ENCODE measurements around the gene ZNF827. TPM values are rescaled to one million over a fixed set of nuclear protein-coding genes. Genes with fewer than 3 reads are reported as not detected.

The ZNF827 gene
- total RNA-seq, 1 donor, result 16.3 TPM

DNA sequence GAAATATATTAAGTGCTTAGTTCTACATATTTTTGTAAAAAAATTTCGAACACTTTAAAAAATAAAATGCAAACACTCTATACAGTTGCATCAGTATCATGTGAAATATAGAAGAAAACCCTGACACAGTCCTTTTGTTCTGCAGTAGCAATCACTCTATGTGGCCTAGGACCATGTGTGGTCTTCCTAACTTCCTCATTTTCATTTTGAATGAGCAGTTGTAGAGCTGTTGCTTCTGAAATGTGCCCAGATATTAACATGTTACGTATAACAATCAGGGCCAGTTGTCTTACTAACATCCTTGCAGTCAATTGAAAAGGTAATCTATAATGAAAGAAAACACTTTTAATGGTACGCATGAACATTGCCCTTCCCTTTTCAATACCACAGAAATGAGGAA is 107.9 kb downstream of the ZNF827 start:
- H3K27ac ChIP-seq (ENCODE audit: low read depth, low read length), result no peak overlapping the region
- no peaks in the 10 kb centered on the region for H3K9me3 ChIP-seq (ENCODE audit: low read depth, low read length)
- H3K36me3 ChIP-seq (ENCODE audit: insufficient read depth, low read length), result no peaks in the 10 kb centered on the region
- TF ChIP-seq, protein P1, sequence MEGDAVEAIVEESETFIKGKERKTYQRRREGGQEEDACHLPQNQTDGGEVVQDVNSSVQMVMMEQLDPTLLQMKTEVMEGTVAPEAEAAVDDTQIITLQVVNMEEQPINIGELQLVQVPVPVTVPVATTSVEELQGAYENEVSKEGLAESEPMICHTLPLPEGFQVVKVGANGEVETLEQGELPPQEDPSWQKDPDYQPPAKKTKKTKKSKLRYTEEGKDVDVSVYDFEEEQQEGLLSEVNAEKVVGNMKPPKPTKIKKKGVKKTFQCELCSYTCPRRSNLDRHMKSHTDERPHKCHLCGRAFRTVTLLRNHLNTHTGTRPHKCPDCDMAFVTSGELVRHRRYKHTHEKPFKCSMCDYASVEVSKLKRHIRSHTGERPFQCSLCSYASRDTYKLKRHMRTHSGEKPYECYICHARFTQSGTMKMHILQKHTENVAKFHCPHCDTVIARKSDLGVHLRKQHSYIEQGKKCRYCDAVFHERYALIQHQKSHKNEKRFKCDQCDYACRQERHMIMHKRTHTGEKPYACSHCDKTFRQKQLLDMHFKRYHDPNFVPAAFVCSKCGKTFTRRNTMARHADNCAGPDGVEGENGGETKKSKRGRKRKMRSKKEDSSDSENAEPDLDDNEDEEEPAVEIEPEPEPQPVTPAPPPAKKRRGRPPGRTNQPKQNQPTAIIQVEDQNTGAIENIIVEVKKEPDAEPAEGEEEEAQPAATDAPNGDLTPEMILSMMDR (IDR thresholded peaks at IDR 0.05; ENCODE audit: extremely low read depth, low read depth, low read length), result no peak
- H3K27me3 ChIP-seq (ENCODE audit: insufficient read depth, low read length), result no peaks in the 10 kb centered on the region
- peaks cover 7% of the 10 kb centered on the region for H3K4me1 ChIP-seq (ENCODE audit: insufficient read depth, low read length)
- no peaks in the 10 kb centered on the region for H4K20me1 ChIP-seq (ENCODE audit: insufficient read depth, low read length)
- H3K79me2 ChIP-seq (ENCODE audit: insufficient read depth, low read length), result no peaks in the 10 kb centered on the region
- no peak for DNase-seq (ENCODE audit: insufficient read length, low spot score, missing footprints)
- H3K4me3 ChIP-seq (ENCODE audit: insufficient read depth, low read length), result no peak overlapping the region
- no peak overlapping the region for H3K4me2 ChIP-seq (ENCODE audit: insufficient read depth, low read length)
- no peak overlapping the region for H2AFZ ChIP-seq (ENCODE audit: low read length)

DNA sequence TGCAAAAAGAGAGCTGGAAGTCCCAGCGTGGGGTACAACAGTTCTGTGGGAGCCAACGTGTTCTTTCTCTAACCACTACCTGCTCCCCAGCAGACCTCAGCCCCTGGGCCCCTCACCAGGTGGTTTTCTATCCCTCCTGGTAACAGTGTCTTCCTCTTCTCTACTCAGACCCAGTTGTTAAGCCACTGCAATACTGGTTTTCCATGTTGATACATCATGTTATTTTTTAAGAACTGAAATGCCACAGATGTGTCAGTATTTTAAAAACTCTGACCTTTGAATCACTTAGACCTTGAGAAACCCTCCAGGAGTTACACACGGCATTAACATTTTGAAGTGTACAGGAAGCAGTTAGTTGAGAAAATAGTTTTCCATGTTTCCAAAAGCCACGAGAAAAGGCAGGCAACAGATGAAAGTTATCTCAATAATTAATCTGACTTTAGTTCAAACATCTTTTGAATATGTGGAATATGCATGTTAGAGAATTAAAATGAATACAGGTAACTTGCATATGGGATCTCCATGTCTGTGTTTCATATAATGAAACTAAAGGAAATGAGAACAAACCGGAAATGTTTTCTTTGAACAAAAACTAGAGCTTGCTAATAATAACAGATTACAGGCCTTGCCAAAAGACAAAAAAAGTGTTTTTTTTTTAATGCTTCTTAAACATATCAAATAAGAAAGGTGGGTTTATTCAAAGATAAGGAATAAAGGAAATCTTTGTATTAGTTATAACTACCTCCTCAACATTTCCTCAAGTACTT is 108.8 kb downstream of the ZNF827 start:
- Histone ChIP-seq H3K27me3 (ENCODE audit: insufficient read depth, low read length) (no peaks in the 10 kb centered on the region), H4K20me1 (ENCODE audit: insufficient read depth, low read length) (no peaks in the 10 kb centered on the region), H2AFZ (ENCODE audit: low read length) (no peak overlapping the region), H3K4me1 (ENCODE audit: insufficient read depth, low read length) (peaks cover 7% of the 10 kb centered on the region), H3K79me2 (ENCODE audit: insufficient read depth, low read length) (no peaks in the 10 kb centered on the region), H3K27ac (ENCODE audit: low read depth, low read length) (no peak overlapping the region), H3K9me3 (ENCODE audit: low read depth, low read length) (no peaks in the 10 kb centered on the region), H3K4me2 (ENCODE audit: insufficient read depth, low read length) (peak overlapping the region; percentile 2), H3K36me3 (ENCODE audit: insufficient read depth, low read length) (peaks cover 5% of the 10 kb centered on the region), H3K4me3 (ENCODE audit: insufficient read depth, low read length) (no peak overlapping the region)
- TF ChIP-seq, protein P1 (IDR thresholded peaks at IDR 0.05; ENCODE audit: extremely low read depth, low read depth, low read length), result no peak
- DNase-seq (ENCODE audit: insufficient read length, low spot score, missing footprints), result no peak

DNA sequence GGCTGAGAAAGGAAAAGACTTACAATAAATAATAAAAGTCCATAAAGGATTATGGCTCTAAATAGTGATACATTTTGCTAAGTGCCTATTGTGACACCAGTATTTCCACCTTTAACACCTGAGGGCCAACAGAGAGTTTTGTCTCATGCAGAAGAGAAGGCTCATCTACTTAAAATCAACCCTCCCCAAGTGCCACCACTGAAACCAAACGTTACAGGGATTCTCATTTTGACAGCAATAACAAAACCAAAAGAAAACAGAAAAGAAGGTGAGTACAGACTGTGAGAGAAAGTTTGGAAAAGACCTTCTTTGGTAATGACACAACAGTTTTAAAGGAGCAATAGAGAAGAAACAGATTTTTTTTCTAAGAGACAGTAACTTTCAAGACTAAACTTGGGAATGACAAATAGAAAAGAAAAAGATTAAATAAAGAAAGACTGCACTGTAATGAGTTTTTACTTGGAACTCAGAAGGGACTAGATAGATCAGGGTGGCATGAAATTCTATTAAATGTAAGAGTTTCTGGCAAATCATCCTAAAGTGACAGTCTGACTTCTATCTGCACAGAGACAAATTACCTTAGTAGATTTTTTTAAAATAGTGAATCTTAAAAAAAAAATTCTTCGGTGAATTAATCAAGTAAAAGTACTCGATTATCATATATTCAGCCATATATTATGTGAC is 109.7 kb downstream of the ZNF827 start:
- TF ChIP-seq, protein P1 (IDR thresholded peaks at IDR 0.05; ENCODE audit: extremely low read depth, low read depth, low read length), result no peak
- Histone ChIP-seq H3K36me3 (ENCODE audit: insufficient read depth, low read length) (peaks cover 5% of the 10 kb centered on the region), H4K20me1 (ENCODE audit: insufficient read depth, low read length) (no peaks in the 10 kb centered on the region), H3K27ac (ENCODE audit: low read depth, low read length) (no peak overlapping the region), H3K4me1 (ENCODE audit: insufficient read depth, low read length) (peaks cover 7% of the 10 kb centered on the region), H3K79me2 (ENCODE audit: insufficient read depth, low read length) (no peaks in the 10 kb centered on the region), H2AFZ (ENCODE audit: low read length) (no peak overlapping the region), H3K4me3 (ENCODE audit: insufficient read depth, low read length) (no peak overlapping the region), H3K9me3 (ENCODE audit: low read depth, low read length) (no peaks in the 10 kb centered on the region), H3K4me2 (ENCODE audit: insufficient read depth, low read length) (no peak overlapping the region), H3K27me3 (ENCODE audit: insufficient read depth, low read length) (no peaks in the 10 kb centered on the region)
- DNase-seq (ENCODE audit: insufficient read length, low spot score, missing footprints), result no peak

DNA sequence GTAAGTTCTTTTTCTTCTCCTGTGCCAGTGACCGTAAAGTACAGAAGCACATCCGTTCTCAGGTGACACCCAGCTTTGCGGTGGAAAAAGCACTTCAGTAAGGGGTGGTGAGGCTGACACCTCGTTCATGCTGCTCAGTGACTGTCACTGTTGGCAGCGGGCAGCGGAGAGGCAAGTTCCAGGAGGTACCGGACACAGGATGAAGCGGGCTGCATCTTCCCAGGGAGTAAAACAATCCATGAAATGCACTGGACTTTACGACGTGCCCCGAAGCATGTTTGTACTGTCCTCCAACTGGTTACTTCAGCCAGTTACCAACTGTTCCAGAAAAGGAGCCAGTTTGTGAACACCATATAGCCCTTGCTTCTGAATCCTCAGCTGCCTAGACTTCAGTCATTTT is 110.7 kb downstream of the ZNF827 start:
- H3K27me3 ChIP-seq (ENCODE audit: insufficient read depth, low read length), result no peaks in the 10 kb centered on the region
- H3K4me1 ChIP-seq (ENCODE audit: insufficient read depth, low read length), result peaks cover 7% of the 10 kb centered on the region
- H3K27ac ChIP-seq (ENCODE audit: low read depth, low read length), result no peak overlapping the region
- H3K79me2 ChIP-seq (ENCODE audit: insufficient read depth, low read length), result no peaks in the 10 kb centered on the region
- no peak overlapping the region for H3K4me2 ChIP-seq (ENCODE audit: insufficient read depth, low read length)
- no peak overlapping the region for H2AFZ ChIP-seq (ENCODE audit: low read length)
- TF ChIP-seq, protein P1 (IDR thresholded peaks at IDR 0.05; ENCODE audit: extremely low read depth, low read depth, low read length), result no peak
- H4K20me1 ChIP-seq (ENCODE audit: insufficient read depth, low read length), result no peaks in the 10 kb centered on the region
- H3K9me3 ChIP-seq (ENCODE audit: low read depth, low read length), result no peaks in the 10 kb centered on the region
- H3K36me3 ChIP-seq (ENCODE audit: insufficient read depth, low read length), result peaks cover 5% of the 10 kb centered on the region
- H3K4me3 ChIP-seq (ENCODE audit: insufficient read depth, low read length), result no peak overlapping the region
- no peak for DNase-seq (ENCODE audit: insufficient read length, low spot score, missing footprints)

Data from osteoblast (primary cell).